Type B pancreatic cell (in vitro differentiated cells): Measurements from ENCODE around the gene PDXDC1. TPM values are rescaled to one million over a fixed set of nuclear protein-coding genes. Genes with fewer than 3 reads are reported as not detected.
"Not testable (repeated sequence)": the region's sequence is repeated elsewhere in the genome, so short reads cannot be mapped to it uniquely, and the experiment has no call there.

ENCODE experiments used
- DNase-seq: peaks from one replicate; pipeline ENCODE4 v3.0.0; 2021; ENCODE audit warnings: mixed read lengths; ENCODE audit not compliant: unreplicated experiment; ENCODE audit errors: extremely low spot score
- H3K27ac Mint-ChIP-seq: 2 replicates; pipeline ENCODE4 v1.8.0; 2021; ENCODE audit warnings: mild to moderate bottlenecking, mixed read lengths
- H3K27me3 Mint-ChIP-seq: 2 replicates; pipeline ENCODE4 v1.8.0; 2021; ENCODE audit warnings: mixed read lengths
- H3K36me3 Mint-ChIP-seq: 2 replicates; pipeline ENCODE4 v1.8.0; 2021; ENCODE audit warnings: mixed read lengths
- H3K4me1 Mint-ChIP-seq: one replicate; pipeline ENCODE4 v1.8.0; 2021; ENCODE audit warnings: mixed read lengths; ENCODE audit not compliant: unreplicated experiment
- H3K4me3 Mint-ChIP-seq: 2 replicates; pipeline ENCODE4 v1.8.0; 2021; ENCODE audit warnings: mild to moderate bottlenecking, mixed read lengths
- H3K9me3 Mint-ChIP-seq: 2 replicates; pipeline ENCODE4 v1.8.0; 2021; ENCODE audit warnings: mixed read lengths
- microRNA-seq: library from miRNA; unstranded; fragments of <30 nt; microRNA quantifications from one replicate; pipeline ENCODE4, GENCODE V29; 2020
- total RNA-seq: library from RNA; stranded (reverse); gene quantifications from 2 replicates; pipeline ENCODE4 v1.2.1, GENCODE V29; 2021; ENCODE audit warnings: low replicate concordance

Gene PDXDC1
- total RNA-seq, 1 donor from 2014 or later: 130 TPM

DNA sequence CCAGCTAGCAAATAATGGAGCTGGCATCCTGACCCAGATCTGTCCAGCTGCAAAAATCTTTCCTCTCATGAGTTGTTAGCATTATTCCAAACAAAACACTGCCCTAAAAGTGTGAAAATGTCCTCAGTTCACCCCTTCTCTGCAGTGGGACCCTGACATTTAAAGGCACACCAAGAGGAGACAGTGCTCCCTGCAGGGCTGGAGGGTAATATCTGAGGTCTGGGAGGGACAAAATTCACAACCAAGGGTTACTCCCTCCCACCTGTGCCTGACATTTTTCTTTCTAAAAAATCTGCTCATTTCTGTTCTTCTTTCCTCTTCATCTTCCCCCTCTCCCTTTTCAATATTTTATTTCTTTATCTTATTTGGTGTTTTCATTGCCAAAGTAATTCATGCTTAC, 191.4 kb downstream of the PDXDC1 start:
- not testable (repeated sequence) for H3K4me1 Mint-ChIP-seq, H3K9me3 Mint-ChIP-seq, H3K36me3 Mint-ChIP-seq, H3K4me3 Mint-ChIP-seq, H3K27ac Mint-ChIP-seq, DNase-seq
- H3K27me3 Mint-ChIP-seq: peaks cover 11% of the 10 kb centered on the region

DNA sequence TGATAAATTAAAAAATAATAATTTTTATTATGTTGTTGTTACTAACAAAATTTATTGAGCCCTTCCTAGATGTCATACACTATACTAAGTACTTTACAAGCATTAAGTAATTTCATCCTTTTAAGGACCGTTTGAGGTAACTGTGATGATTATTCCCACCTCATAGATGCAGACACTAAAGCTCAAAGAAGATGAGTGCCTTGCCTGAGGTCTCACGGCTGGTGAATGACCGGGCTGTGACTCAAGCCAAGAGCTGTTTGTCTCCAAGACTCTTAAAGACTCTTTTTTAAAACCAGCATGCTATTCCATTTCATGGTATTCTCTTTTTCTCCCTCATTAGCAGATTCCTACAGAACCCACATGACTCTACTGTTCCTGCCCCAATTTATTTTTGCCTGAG, 193.5 kb downstream of the PDXDC1 start:
- H3K27me3 Mint-ChIP-seq, DNase-seq, H3K36me3 Mint-ChIP-seq: not testable (repeated sequence)

DNA sequence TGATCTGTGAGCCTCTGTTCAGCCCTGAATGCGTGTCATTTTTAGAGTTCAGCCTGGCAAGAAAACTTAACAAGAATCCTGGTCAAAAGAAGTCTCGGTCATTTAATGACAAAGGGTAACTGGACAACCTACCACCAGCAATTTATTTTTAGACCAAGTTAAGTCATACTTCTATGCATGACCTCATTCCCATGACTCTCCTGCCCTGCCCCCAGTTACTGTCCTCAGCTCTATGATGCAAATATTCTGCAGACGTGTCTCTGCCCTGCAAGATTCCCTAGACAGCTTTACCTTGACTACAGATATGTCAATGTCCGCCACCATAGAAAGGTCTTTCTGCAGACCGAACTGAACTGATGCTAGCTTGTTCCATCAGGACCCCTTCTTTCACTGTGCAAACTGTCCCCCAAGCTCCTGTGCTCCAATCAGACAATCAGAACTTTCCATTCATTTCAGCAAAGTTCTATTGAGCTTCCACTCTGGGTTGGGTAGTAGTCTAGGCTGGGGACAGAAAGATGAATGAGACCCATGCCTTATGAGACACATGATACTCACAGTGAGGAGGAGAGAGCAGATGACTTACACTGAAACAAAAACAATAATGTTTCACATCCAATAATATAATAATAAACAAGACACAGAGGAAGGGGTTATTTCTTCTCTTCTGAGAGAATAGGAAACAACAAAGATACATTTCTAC, 194.3 kb downstream of the PDXDC1 start:
- not testable (repeated sequence) for H3K27me3 Mint-ChIP-seq, H3K4me1 Mint-ChIP-seq, H3K36me3 Mint-ChIP-seq, H3K27ac Mint-ChIP-seq, H3K4me3 Mint-ChIP-seq, H3K9me3 Mint-ChIP-seq, DNase-seq

More for the DNA sequence above, 193.5 kb downstream of the PDXDC1 start:
- H3K27ac Mint-ChIP-seq, H3K4me3 Mint-ChIP-seq, H3K9me3 Mint-ChIP-seq, H3K4me1 Mint-ChIP-seq: not testable (repeated sequence)

DNA sequence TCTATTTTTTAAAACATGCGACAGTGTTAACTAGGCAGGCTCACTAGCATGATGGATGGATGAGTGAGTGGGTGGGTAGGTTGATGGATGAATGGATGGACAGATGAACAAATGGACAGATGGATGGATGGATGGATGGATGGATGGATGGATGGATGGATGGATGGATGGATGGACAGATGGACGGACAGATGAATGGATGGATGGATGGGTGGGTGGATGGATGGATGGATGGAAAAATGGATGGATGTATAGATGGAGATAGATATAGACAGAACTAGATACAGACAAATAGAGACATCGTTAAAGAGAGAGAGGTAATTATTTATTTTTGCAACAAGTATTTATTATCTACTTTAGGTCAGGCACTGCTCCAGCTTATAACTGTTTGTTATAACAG, 205.1 kb downstream of the PDXDC1 start:
- H3K9me3 Mint-ChIP-seq, H3K4me3 Mint-ChIP-seq, DNase-seq, H3K27ac Mint-ChIP-seq, H3K4me1 Mint-ChIP-seq, H3K36me3 Mint-ChIP-seq: not testable (repeated sequence)
- peaks cover 11% of the 10 kb centered on the region for H3K27me3 Mint-ChIP-seq

DNA sequence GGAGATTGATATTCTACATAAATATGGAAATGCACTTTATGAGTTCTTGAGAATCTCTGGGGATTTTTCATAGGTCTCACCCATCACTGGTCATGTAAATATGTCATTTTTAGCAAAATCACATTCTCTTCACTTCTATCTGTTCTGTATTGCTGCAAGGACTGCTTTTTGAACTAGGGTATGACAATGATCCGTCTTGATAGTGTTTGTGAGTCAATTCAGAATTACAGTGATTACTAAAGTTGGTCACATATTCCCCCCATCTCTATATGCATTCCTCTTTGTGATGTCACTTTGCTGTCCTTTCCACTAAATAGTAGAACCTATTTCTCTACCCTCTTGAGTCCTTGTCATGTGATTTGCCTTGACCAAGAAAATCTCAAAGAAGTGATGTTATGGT, 206.1 kb downstream of the PDXDC1 start:
- not testable (repeated sequence) for DNase-seq, H3K9me3 Mint-ChIP-seq, H3K4me1 Mint-ChIP-seq, H3K4me3 Mint-ChIP-seq, H3K36me3 Mint-ChIP-seq, H3K27ac Mint-ChIP-seq
- H3K27me3 Mint-ChIP-seq: peaks cover 11% of the 10 kb centered on the region

DNA sequence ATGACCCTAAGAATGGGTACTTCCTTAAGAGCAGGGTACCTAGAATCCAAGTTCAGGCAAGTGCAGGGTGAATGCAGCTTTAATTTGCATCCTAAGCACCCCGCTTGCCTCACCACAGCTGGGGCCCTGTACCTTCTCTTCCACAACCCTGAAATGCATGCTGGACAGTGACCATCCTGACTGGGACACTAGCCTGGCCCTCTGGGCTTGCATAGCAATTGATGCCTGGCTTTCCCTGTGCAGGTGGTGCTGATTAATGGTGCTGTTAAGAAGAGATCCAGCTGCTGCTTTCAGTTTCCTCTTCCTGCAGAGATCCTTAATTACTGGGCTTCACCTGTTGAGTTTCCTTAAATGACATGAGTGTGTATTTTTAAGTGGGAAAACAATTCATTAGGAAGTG, 209.2 kb downstream of the PDXDC1 start:
- not testable (repeated sequence) for H3K36me3 Mint-ChIP-seq, H3K9me3 Mint-ChIP-seq, H3K27ac Mint-ChIP-seq, DNase-seq, H3K4me1 Mint-ChIP-seq, H3K4me3 Mint-ChIP-seq
- H3K27me3 Mint-ChIP-seq: peaks cover 11% of the 10 kb centered on the region

Small RNAs within 50 kb of the gene (microRNA-seq; reads per million reads assigned to microRNA genes)
- gene MIR1972-1 (not detected), gene MIR3180-4 (not detected), gene MIR6511A1 (not detected), gene MIR6511B2 (not detected), gene MIR6770-1 (not detected)

Other genes with a start within 250 kb of the PDXDC1 start
- gene NPIPA2, start 232.5 kb upstream of the PDXDC1 start, total RNA-seq: 8.2 and 12.9 TPM in 2 replicates
- 78.0 and 80.7 TPM in 2 replicates for gene NOMO1, start 141.3 kb upstream of the PDXDC1 start, total RNA-seq
- gene NPIPA1, start 37.6 kb upstream of the PDXDC1 start, total RNA-seq: 84.4 and 199 TPM in 2 replicates
- gene NTAN1, start 81.0 kb downstream of the PDXDC1 start, total RNA-seq: 30.4 and 45.3 TPM in 2 replicates
- gene RRN3, start 119.2 kb downstream of the PDXDC1 start, total RNA-seq: 29.9 and 35.7 TPM in 2 replicates